Mesenchymal stem cell (in vitro differentiated cells and primary cell): ENCODE measurements around the gene PRPH.

Experiments used
- DNase-seq: peaks from one replicate; pipeline ENCODE4 v3.0.0-alpha.2; 2013
- H2AFZ ChIP-seq: one replicate; pipeline ENCODE4 v1.6.1; 2013; ENCODE audit warnings: low read depth, mild to moderate bottlenecking, control low read depth, inconsistent platforms, low read length, moderate library complexity
- H2AK5ac ChIP-seq: 2 replicates; pipeline ENCODE4 v1.6.1; 2013; ENCODE audit warnings: low read length, moderate library complexity, mild to moderate bottlenecking, inconsistent platforms; ENCODE audit not compliant: severe bottlenecking
- H2BK120ac ChIP-seq: one replicate; pipeline ENCODE4 v1.6.1; 2013; ENCODE audit warnings: low read depth, mild to moderate bottlenecking, inconsistent platforms, low read length, moderate library complexity
- H2BK12ac ChIP-seq, 2 experiments: one replicate each; pipeline ENCODE4 v1.6.1; 2013; ENCODE audit warnings: inconsistent platforms in 2 of 2, low read length in 2 of 2, mild to moderate bottlenecking in 2 of 2, moderate library complexity in 2 of 2, control low read depth in 1 of 2
- H2BK15ac ChIP-seq: one replicate; pipeline ENCODE4 v1.6.1; 2013; ENCODE audit warnings: mild to moderate bottlenecking, low read depth, inconsistent platforms; ENCODE audit not compliant: poor library complexity, severe bottlenecking
- H2BK5ac ChIP-seq: 2 replicates; pipeline ENCODE4 v1.6.1; 2013; ENCODE audit warnings: low read depth, mild to moderate bottlenecking, low read length, control low read depth, inconsistent platforms; ENCODE audit not compliant: poor library complexity, severe bottlenecking
- H3K14ac ChIP-seq, 2 experiments: one replicate each; pipeline ENCODE4 v1.6.1; 2013; ENCODE audit warnings: inconsistent platforms in 2 of 2, low read length in 2 of 2, control low read depth in 1 of 2, mild to moderate bottlenecking in 1 of 2, moderate library complexity in 1 of 2
- H3K18ac ChIP-seq, 2 experiments: one replicate each; pipeline ENCODE4 v1.6.1; 2013; ENCODE audit warnings: inconsistent platforms in 2 of 2, low read length in 2 of 2, control low read depth in 1 of 2, low read depth in 1 of 2, mild to moderate bottlenecking in 1 of 2
- H3K23ac ChIP-seq, 2 experiments: one replicate each; pipeline ENCODE4 v1.6.1; 2013; ENCODE audit warnings: inconsistent platforms in 2 of 2, low read length in 2 of 2, mild to moderate bottlenecking in 2 of 2, moderate library complexity in 2 of 2, control low read depth in 1 of 2
- H3K27ac ChIP-seq: 2 replicates; pipeline ENCODE4 v1.5.1; 2013; ENCODE audit warnings: mild to moderate bottlenecking, moderate library complexity, low read length, control low read depth, inconsistent platforms; ENCODE audit not compliant: poor library complexity, severe bottlenecking
- H3K27me3 ChIP-seq, 2 experiments: 2 replicates each; pipeline versions ENCODE4 v1.6.1 to v1.7.0; 2013; ENCODE audit warnings: low read length in 2 of 2, mild to moderate bottlenecking in 2 of 2, moderate library complexity in 2 of 2, control low read depth in 1 of 2, inconsistent platforms in 1 of 2; ENCODE audit not compliant: control insufficient read depth in 1 of 2, insufficient read depth in 1 of 2
- H3K36me3 ChIP-seq, 2 experiments: 2 replicates each; pipeline versions ENCODE4 v1.6.1 to v1.7.0; 2013; ENCODE audit warnings: low read length in 2 of 2, control low read depth in 1 of 2, inconsistent platforms in 1 of 2, low read depth in 1 of 2, mild to moderate bottlenecking in 1 of 2; ENCODE audit not compliant: insufficient read depth in 2 of 2, control insufficient read depth in 1 of 2
- H3K4ac ChIP-seq, 2 experiments: one replicate each; pipeline ENCODE4 v1.6.1; 2013; ENCODE audit warnings: inconsistent platforms in 2 of 2, low read length in 2 of 2, mild to moderate bottlenecking in 2 of 2, moderate library complexity in 2 of 2, control low read depth in 1 of 2, low read depth in 1 of 2
- H3K4me1 ChIP-seq: 2 replicates; pipeline ENCODE4 v1.6.1; 2013; ENCODE audit warnings: low read depth, low read length, control low read depth; ENCODE audit not compliant: control insufficient read depth, insufficient read depth
- H3K4me2 ChIP-seq: 2 replicates; pipeline ENCODE4 v1.6.1; 2013; ENCODE audit warnings: low read length, mild to moderate bottlenecking, inconsistent platforms; ENCODE audit not compliant: poor library complexity, severe bottlenecking
- H3K4me3 ChIP-seq, 2 experiments: 2 replicates each; pipeline versions ENCODE4 v1.5.1 to v1.7.0; 2013; ENCODE audit warnings: low read length in 2 of 2, mild to moderate bottlenecking in 2 of 2, control low read depth in 1 of 2, low read depth in 1 of 2; ENCODE audit not compliant: insufficient read depth in 1 of 2
- H3K79me1 ChIP-seq: replicated peaks from 2 replicates; pipeline ENCODE4 v1.6.1; 2013; ENCODE audit warnings: mild to moderate bottlenecking, control low read depth, low read length, inconsistent platforms; ENCODE audit not compliant: poor library complexity, severe bottlenecking
- H3K9ac ChIP-seq: 2 replicates; pipeline ENCODE4 v1.7.0; 2013; ENCODE audit warnings: mild to moderate bottlenecking, low read length, moderate library complexity
- H3K9me3 ChIP-seq: 2 replicates; pipeline ENCODE4 v1.7.0; 2013; ENCODE audit warnings: mild to moderate bottlenecking, low read length; ENCODE audit not compliant: control insufficient read depth
- H4K8ac ChIP-seq: one replicate; pipeline ENCODE4 v1.6.1; 2013; ENCODE audit warnings: inconsistent platforms, mild to moderate bottlenecking, low read length, moderate library complexity
- H4K91ac ChIP-seq: one replicate; pipeline ENCODE4 v1.6.1; 2013; ENCODE audit warnings: mild to moderate bottlenecking, low read length, inconsistent platforms
- WGBS: methylation state at CpG from one replicate; pipeline ENCODE4 v1.1.7; 2013; ENCODE audit warnings: mixed read lengths; 5-methylcytosine and 5-hydroxymethylcytosine counted together

PRPH gene

GRCh38 chr12:49325606-49326005 is 30.7 kb downstream of the PRPH start:
- DNase-seq, result no peak
- no peak overlapping the region for H2BK12ac ChIP-seq
- no peak overlapping the region for H3K4ac ChIP-seq
- no peaks in the 10 kb centered on the region for H3K27me3 ChIP-seq
- H3K36me3 ChIP-seq, result peaks cover 8 to 16% of the 10 kb centered on the region in 2 experiments
- H3K9ac ChIP-seq, result no peak overlapping the region
- H2BK15ac ChIP-seq, result no peak overlapping the region
- H2BK5ac ChIP-seq, result no peak overlapping the region
- WGBS, result 94% methylated on average over 6 of the region's 6 CpGs
- no peak overlapping the region for H3K14ac ChIP-seq
- H3K18ac ChIP-seq, result no peak overlapping the region
- H3K9me3 ChIP-seq, result no peaks in the 10 kb centered on the region
- no peak overlapping the region for H3K4me2 ChIP-seq
- H2AK5ac ChIP-seq, result no peak overlapping the region
- H4K8ac ChIP-seq, result no peak overlapping the region
- H3K79me1 ChIP-seq, result peaks cover 23% of the 10 kb centered on the region
- H3K23ac ChIP-seq, result no peak overlapping the region
- H4K91ac ChIP-seq, result no peak overlapping the region
- no peak overlapping the region for H3K27ac ChIP-seq
- no peak overlapping the region for H3K4me3 ChIP-seq
- H2BK120ac ChIP-seq, result no peak overlapping the region
- no peak overlapping the region for H2AFZ ChIP-seq
- peaks cover 13% of the 10 kb centered on the region for H3K4me1 ChIP-seq

- H2BK12ac ChIP-seq, result no peak overlapping the region
- H2AK5ac ChIP-seq, result no peak overlapping the region
- no peak overlapping the region for H3K4me2 ChIP-seq
- no peak overlapping the region for H3K4me3 ChIP-seq
- peaks cover 23% of the 10 kb centered on the region for H3K79me1 ChIP-seq
- peaks cover 0 to under 1% of the 10 kb centered on the region in 2 experiments for H3K27me3 ChIP-seq
- no peak overlapping the region for H3K18ac ChIP-seq
- peaks cover 14% of the 10 kb centered on the region for H3K4me1 ChIP-seq
- H2BK5ac ChIP-seq, result no peak overlapping the region
- no peak overlapping the region for H3K4ac ChIP-seq
- H3K36me3 ChIP-seq, result peaks cover 8 to 16% of the 10 kb centered on the region in 2 experiments
- H4K8ac ChIP-seq, result no peak overlapping the region
- no peak overlapping the region for H2BK15ac ChIP-seq
- H3K23ac ChIP-seq, result no peak overlapping the region
- no peak overlapping the region for H3K27ac ChIP-seq
- no peak for DNase-seq
- H3K9ac ChIP-seq, result no peak overlapping the region
- no peaks in the 10 kb centered on the region for H3K9me3 ChIP-seq
- no peak overlapping the region for H2AFZ ChIP-seq
- H2BK120ac ChIP-seq, result no peak overlapping the region
- H3K14ac ChIP-seq, result no peak overlapping the region
- no peak overlapping the region for H4K91ac ChIP-seq
These were observed 32.4 kb downstream of the PRPH start for GRCh38 chr12:49327368-49327767.

- 100% methylated on average over 2 of the region's 2 CpGs for WGBS
- H3K9me3 ChIP-seq, result no peaks in the 10 kb centered on the region
- H4K91ac ChIP-seq, result no peak overlapping the region
- no peak overlapping the region for H3K27ac ChIP-seq
- peaks cover 0 to 5% of the 10 kb centered on the region in 2 experiments for H3K27me3 ChIP-seq
- no peak overlapping the region for H3K4ac ChIP-seq
- H2AFZ ChIP-seq, result no peak overlapping the region
- no peak overlapping the region for H3K14ac ChIP-seq
- no peak overlapping the region for H2AK5ac ChIP-seq
- no peak overlapping the region for H3K4me3 ChIP-seq
- H4K8ac ChIP-seq, result no peak overlapping the region
- H2BK5ac ChIP-seq, result no peak overlapping the region
- no peak overlapping the region for H2BK120ac ChIP-seq
- no peak overlapping the region for H3K4me2 ChIP-seq
- H3K36me3 ChIP-seq, result peaks cover 8 to 18% of the 10 kb centered on the region in 2 experiments
- H3K79me1 ChIP-seq, result peaks cover 23% of the 10 kb centered on the region
- no peak for DNase-seq
- no peak overlapping the region for H3K9ac ChIP-seq
- no peak overlapping the region for H3K18ac ChIP-seq
- H3K23ac ChIP-seq, result no peak overlapping the region
- no peak overlapping the region for H2BK12ac ChIP-seq
- H3K4me1 ChIP-seq, result peaks cover 13% of the 10 kb centered on the region
- no peak overlapping the region for H2BK15ac ChIP-seq
These were observed 32.9 kb downstream of the PRPH start for GRCh38 chr12:49327887-49328286.

- Histone ChIP-seq H2BK15ac (no peak overlapping the region), H3K79me1 (peaks cover 16% of the 10 kb centered on the region), H4K8ac (no peak overlapping the region), H3K9ac (no peak overlapping the region), H2AFZ (no peak overlapping the region), H3K23ac (no peak overlapping the region), H3K18ac (no peak overlapping the region), H2BK12ac (no peak overlapping the region), H3K9me3 (no peaks in the 10 kb centered on the region), H2BK120ac (no peak overlapping the region), H3K4me2 (no peak overlapping the region), H2AK5ac (no peak overlapping the region), H3K36me3 (peaks cover 8 to 21% of the 10 kb centered on the region in 2 experiments), H4K91ac (no peak overlapping the region), H3K4me1 (peaks cover 6% of the 10 kb centered on the region), H3K4ac (no peak overlapping the region), H3K27ac (no peak overlapping the region), H3K14ac (no peak overlapping the region), H3K27me3 (peaks cover 0 to 13% of the 10 kb centered on the region in 2 experiments), H3K4me3 (no peak overlapping the region), H2BK5ac (no peak overlapping the region)
- 97% methylated on average over 8 of the region's 12 CpGs for WGBS
- DNase-seq, result no peak
These were observed 33.9 kb downstream of the PRPH start for GRCh38 chr12:49328816-49329215.
